GM23248 (cell line): ENCODE measurements around the gene PLEKHS1.

Source experiments
- EZH2 ChIP-seq: fragments of 200-600 bp; sonication (generic); IDR thresholded peaks from 2 replicates; pipeline ENCODE4 v1.6.1; 2018; ENCODE audit warnings: antibody characterized with exemption, mild to moderate bottlenecking; ENCODE audit not compliant: insufficient read depth, poor library complexity, severe bottlenecking
- EZH2phosphoT487 ChIP-seq: fragments of 200-600 bp; sonication (generic); IDR thresholded peaks from 2 replicates; pipeline ENCODE4 v1.6.1; 2018; ENCODE audit warnings: antibody characterized with exemption, moderate library complexity, mild to moderate bottlenecking, low read depth; ENCODE audit not compliant: insufficient read depth

DNA sequence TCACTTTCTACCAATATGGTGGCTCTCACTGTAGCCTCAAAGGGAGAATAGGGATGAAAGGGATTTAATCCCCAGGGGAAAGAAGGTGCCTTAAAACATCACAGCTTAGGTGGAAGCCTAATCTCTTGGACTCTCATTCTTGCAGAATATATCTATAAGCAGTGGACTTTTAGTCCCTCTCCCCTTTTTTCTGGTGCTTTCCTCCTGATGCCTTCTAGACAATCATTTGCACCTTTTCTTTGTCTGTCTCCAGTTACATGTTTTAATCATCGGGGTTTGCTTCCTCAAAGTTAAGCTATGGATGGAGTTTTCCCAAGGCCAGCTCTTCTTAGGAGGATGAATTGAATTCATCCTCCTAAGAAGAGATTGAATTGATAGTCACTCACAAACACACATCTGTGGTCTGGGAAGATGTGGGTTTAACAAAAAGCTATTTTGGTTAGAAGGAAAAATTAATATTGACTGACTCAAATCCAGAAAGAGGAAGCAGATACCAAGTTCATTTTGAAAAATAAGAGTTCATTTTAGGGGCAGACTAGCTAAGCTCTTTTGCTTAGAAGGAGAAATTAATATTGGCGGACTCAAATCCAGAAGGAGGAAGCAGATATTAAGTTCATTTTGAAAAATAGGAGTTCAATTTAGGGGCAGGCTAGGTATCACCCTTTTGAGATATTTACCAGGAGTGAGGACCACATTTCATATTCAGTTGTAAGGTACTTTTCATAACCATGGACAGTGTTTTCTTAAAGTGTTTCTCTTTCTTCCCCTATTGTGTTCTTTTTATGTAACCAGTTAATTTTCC lies 35.2 kb upstream of the PLEKHS1 start:
- TF ChIP-seq EZH2 (no peak), EZH2phosphoT487 (no peak)
